Gastroesophageal sphincter (tissue), 3 donors: ENCODE measurements around the gene AMDHD2.

Experiments used
- CTCF ChIP-seq, 4 experiments: fragments of 200-600 bp in 2 of 4; fragments of 450-650 bp in 2 of 4; sonication (generic) in 1 of 4; IDR thresholded peaks; one replicate each; pipeline ENCODE4 v1.5.1; 2017 to 2019; ENCODE audit warnings: antibody characterized with exemption in 4 of 4, mild to moderate bottlenecking in 2 of 4, moderate library complexity in 2 of 4
- EP300 ChIP-seq: sonication (generic); formaldehyde crosslinking; IDR thresholded peaks from one replicate; pipeline ENCODE4 v1.6.1; 2017; ENCODE audit warnings: antibody characterized with exemption, mild to moderate bottlenecking
- POLR2A ChIP-seq, 2 donors: fragments of 450-650 bp; IDR thresholded peaks; one replicate each; pipeline ENCODE4 v1.6.1; 2017; ENCODE audit warnings: antibody characterized with exemption in 2 of 2, mild to moderate bottlenecking in 2 of 2, moderate library complexity in 1 of 2

GRCh38 chr16:2478279-2478678 lies 41.9 kb upstream of the AMDHD2 start:
- TF ChIP-seq CTCF (IDR thresholded peaks at IDR 0.05) (no peak), EP300 (no peak), POLR2A (IDR thresholded peaks at IDR 0.05) (no peak)
